Kidney epithelial cell (primary cell): ENCODE results near the gene TNKS2. TPM values are rescaled to one million over a fixed set of nuclear protein-coding genes. Genes with fewer than 3 reads are reported as not detected.

ENCODE experiments used
- DNase-seq: peaks from one replicate; pipeline ENCODE4 v3.0.0-alpha.2; 2010; ENCODE audit warnings: low read depth
- H3K27me3 ChIP-seq: 2 replicates; pipeline ENCODE4 v1.6.0; 2011; ENCODE audit warnings: low read length; ENCODE audit not compliant: control insufficient read depth, insufficient read depth
- H3K36me3 ChIP-seq: 2 replicates; pipeline ENCODE4 v1.5.1; 2011; ENCODE audit warnings: low read length; ENCODE audit not compliant: control insufficient read depth, insufficient read depth
- H3K4me3 ChIP-seq: 2 replicates; pipeline ENCODE4 v1.5.1; 2011; ENCODE audit warnings: low read depth, mild to moderate bottlenecking, control low read depth, low read length
- CTCF ChIP-seq: IDR thresholded peaks from 2 replicates; pipeline ENCODE4 v1.5.1; 2011; ENCODE audit warnings: mild to moderate bottlenecking, moderate library complexity, low read length, control low read depth, inconsistent platforms; ENCODE audit not compliant: insufficient read depth, poor library complexity, severe bottlenecking
- total RNA-seq: library from RNA; depleted of rRNA; stranded (reverse); fragments of >200 nt; gene quantifications from 2 replicates; pipeline ENCODE4 v1.2.3, GENCODE V29; 2015

TNKS2 gene
- total RNA-seq, 1 donor from 2014 or later, result 57.6 TPM

GRCh38 chr10:91860885-91861284 is 62.7 kb downstream of the TNKS2 start:
- Histone ChIP-seq H3K4me3 (no peak overlapping the region), H3K27me3 (no peaks in the 10 kb centered on the region), H3K36me3 (peaks cover 1% of the 10 kb centered on the region)
- TF ChIP-seq CTCF, result no peak
- no peak for DNase-seq

GRCh38 chr10:91864099-91864498 is 65.9 kb downstream of the TNKS2 start:
- DNase-seq, result no peak
- no peaks in the 10 kb centered on the region for H3K27me3 ChIP-seq
- peaks cover 1% of the 10 kb centered on the region for H3K36me3 ChIP-seq
- H3K4me3 ChIP-seq, result no peak overlapping the region
- TF ChIP-seq CTCF, result no peak

- Histone ChIP-seq H3K36me3 (peaks cover 1% of the 10 kb centered on the region), H3K27me3 (no peaks in the 10 kb centered on the region), H3K4me3 (no peak overlapping the region)
- DNase-seq, result no peak
- TF ChIP-seq CTCF, result no peak
These were observed 66.5 kb downstream of the TNKS2 start for GRCh38 chr10:91864744-91865143.

GRCh38 chr10:91865562-91866081 is 67.4 kb downstream of the TNKS2 start:
- TF ChIP-seq CTCF, result no peak
- DNase-seq, result no peak
- H3K36me3 ChIP-seq, result no peaks in the 10 kb centered on the region
- H3K4me3 ChIP-seq, result no peak overlapping the region
- no peaks in the 10 kb centered on the region for H3K27me3 ChIP-seq

GRCh38 chr10:91875156-91875555 is 76.9 kb downstream of the TNKS2 start:
- H3K27me3 ChIP-seq, result no peaks in the 10 kb centered on the region
- no peaks in the 10 kb centered on the region for H3K36me3 ChIP-seq
- no peak for DNase-seq
- H3K4me3 ChIP-seq, result no peak overlapping the region
- TF ChIP-seq CTCF, result no peak

- no peak for TF ChIP-seq CTCF
- H3K36me3 ChIP-seq, result no peaks in the 10 kb centered on the region
- H3K27me3 ChIP-seq, result no peaks in the 10 kb centered on the region
- no peak for DNase-seq
- no peak overlapping the region for H3K4me3 ChIP-seq
These were observed 77.6 kb downstream of the TNKS2 start for GRCh38 chr10:91875779-91876178.
